ENCODE results near the gene ERC2.

Gene ERC2

GRCh38 chr3:56253941-56254665, 214.2 kb downstream of the ERC2 start:
- DNase-seq (ENCODE audit: low read depth in 2 of 2), result no peak

GRCh38 chr3:56251343-56251945, 216.8 kb downstream of the ERC2 start:
- DNase-seq (ENCODE audit: low read depth in 2 of 2), result no peak

GRCh38 chr3:56248021-56248420, 220.2 kb downstream of the ERC2 start:
- DNase-seq (ENCODE audit: low read depth in 2 of 2), result no peak

- no peak for DNase-seq (ENCODE audit: low read depth in 2 of 2)
Measured at GRCh38 chr3:56238299-56238698, 230.0 kb downstream of the ERC2 start.

- DNase-seq (ENCODE audit: low read depth in 2 of 2), result no peak
Measured at GRCh38 chr3:56233742-56234141, 234.5 kb downstream of the ERC2 start.

GRCh38 chr3:56229311-56229710, 239.0 kb downstream of the ERC2 start:
- no peak for DNase-seq (ENCODE audit: low read depth in 2 of 2)

- no peak for DNase-seq (ENCODE audit: low read depth in 2 of 2)
Measured at GRCh38 chr3:56222866-56223265, 245.4 kb downstream of the ERC2 start.

- no peak for DNase-seq (ENCODE audit: low read depth in 2 of 2)
Measured at GRCh38 chr3:56219894-56220805, 248.1 kb downstream of the ERC2 start.

- DNase-seq (ENCODE audit: low read depth in 2 of 2), result no peak
Measured at GRCh38 chr3:56209982-56210751, 258.1 kb downstream of the ERC2 start.

- no peak for DNase-seq (ENCODE audit: low read depth in 2 of 2)
Measured at GRCh38 chr3:56207922-56208321, 260.3 kb downstream of the ERC2 start.

GRCh38 chr3:56205406-56205805, 262.9 kb downstream of the ERC2 start:
- DNase-seq (ENCODE audit: low read depth in 2 of 2), result no peak

GRCh38 chr3:56202997-56203396, 265.3 kb downstream of the ERC2 start:
- no peak for DNase-seq (ENCODE audit: low read depth in 2 of 2)

GRCh38 chr3:56201407-56201806, 266.9 kb downstream of the ERC2 start:
- DNase-seq (ENCODE audit: low read depth in 2 of 2), result no peak

- DNase-seq (ENCODE audit: low read depth in 2 of 2), result no peak
Measured at GRCh38 chr3:56200251-56200650, 268.0 kb downstream of the ERC2 start.

GRCh38 chr3:56197991-56198390, 270.3 kb downstream of the ERC2 start:
- no peak for DNase-seq (ENCODE audit: low read depth in 2 of 2)

- no peak for DNase-seq (ENCODE audit: low read depth in 2 of 2)
Measured at GRCh38 chr3:56197259-56197965, 270.9 kb downstream of the ERC2 start.

- no peak for DNase-seq (ENCODE audit: low read depth in 2 of 2)
Measured at GRCh38 chr3:56196700-56197099, 271.6 kb downstream of the ERC2 start.

- DNase-seq (ENCODE audit: low read depth in 2 of 2), result no peak
Measured at GRCh38 chr3:56193519-56193918, 274.7 kb downstream of the ERC2 start.

- no peak for DNase-seq (ENCODE audit: low read depth in 2 of 2)
Measured at GRCh38 chr3:56192001-56192400, 276.3 kb downstream of the ERC2 start.

- no peak for DNase-seq (ENCODE audit: low read depth in 2 of 2)
Measured at GRCh38 chr3:56190771-56191305, 277.4 kb downstream of the ERC2 start.

GRCh38 chr3:56190130-56190529, 278.1 kb downstream of the ERC2 start:
- no peak for DNase-seq (ENCODE audit: low read depth in 2 of 2)

Data from stimulated activated CD4-positive, alpha-beta T cell treated with anti-CD3 and anti-CD28 coated beads, Interleukin-1b, Interleukin-23, amount 100 ng/mL, for 4 hours (primary cell).